ENCODE data around the gene CAPNS1. TPM values are rescaled to one million over a fixed set of nuclear protein-coding genes. Genes with fewer than 3 reads are reported as not detected.

The CAPNS1 gene
- total and polyA plus RNA-seq, 9 of the 15 experiments (the other 6 are each of a cell fraction or from before 2014, with no cell fraction given) = 77.9 to 576 (median 258) TPM

GRCh38 chr19:36115453-36116343, 24.2 kb upstream of the CAPNS1 start, which contains the start of gene TBCB (continued):
- TF ChIP-seq, protein P1, sequence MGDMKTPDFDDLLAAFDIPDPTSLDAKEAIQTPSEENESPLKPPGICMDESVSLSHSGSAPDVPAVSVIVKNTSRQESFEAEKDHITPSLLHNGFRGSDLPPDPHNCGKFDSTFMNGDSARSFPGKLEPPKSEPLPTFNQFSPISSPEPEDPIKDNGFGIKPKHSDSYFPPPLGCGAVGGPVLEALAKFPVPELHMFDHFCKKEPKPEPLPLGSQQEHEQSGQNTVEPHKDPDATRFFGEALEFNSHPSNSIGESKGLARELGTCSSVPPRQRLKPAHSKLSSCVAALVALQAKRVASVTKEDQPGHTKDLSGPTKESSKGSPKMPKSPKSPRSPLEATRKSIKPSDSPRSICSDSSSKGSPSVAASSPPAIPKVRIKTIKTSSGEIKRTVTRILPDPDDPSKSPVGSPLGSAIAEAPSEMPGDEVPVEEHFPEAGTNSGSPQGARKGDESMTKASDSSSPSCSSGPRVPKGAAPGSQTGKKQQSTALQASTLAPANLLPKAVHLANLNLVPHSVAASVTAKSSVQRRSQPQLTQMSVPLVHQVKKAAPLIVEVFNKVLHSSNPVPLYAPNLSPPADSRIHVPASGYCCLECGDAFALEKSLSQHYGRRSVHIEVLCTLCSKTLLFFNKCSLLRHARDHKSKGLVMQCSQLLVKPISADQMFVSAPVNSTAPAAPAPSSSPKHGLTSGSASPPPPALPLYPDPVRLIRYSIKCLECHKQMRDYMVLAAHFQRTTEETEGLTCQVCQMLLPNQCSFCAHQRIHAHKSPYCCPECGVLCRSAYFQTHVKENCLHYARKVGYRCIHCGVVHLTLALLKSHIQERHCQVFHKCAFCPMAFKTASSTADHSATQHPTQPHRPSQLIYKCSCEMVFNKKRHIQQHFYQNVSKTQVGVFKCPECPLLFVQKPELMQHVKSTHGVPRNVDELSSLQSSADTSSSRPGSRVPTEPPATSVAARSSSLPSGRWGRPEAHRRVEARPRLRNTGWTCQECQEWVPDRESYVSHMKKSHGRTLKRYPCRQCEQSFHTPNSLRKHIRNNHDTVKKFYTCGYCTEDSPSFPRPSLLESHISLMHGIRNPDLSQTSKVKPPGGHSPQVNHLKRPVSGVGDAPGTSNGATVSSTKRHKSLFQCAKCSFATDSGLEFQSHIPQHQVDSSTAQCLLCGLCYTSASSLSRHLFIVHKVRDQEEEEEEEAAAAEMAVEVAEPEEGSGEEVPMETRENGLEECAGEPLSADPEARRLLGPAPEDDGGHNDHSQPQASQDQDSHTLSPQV (IDR thresholded peaks at IDR 0.05) = no peak
- peak; percentile 54 for TF ChIP-seq GABPA (tag; conservative IDR thresholded peaks at IDR 0.05; ENCODE audit: low read depth)
- TF ChIP-seq ZNF274 (IDR thresholded peaks at IDR 0.05; ENCODE audit: borderline replicate concordance, low read depth, low read length) = no peak
- TF ChIP-seq MIER1 (IDR thresholded peaks at IDR 0.05; ENCODE audit: low read depth) = no peak
- no peak for TF ChIP-seq IRF2 (CRISPR knock-in tag; IDR thresholded peaks at IDR 0.05)
- TF ChIP-seq SAP30 (IDR thresholded peaks at IDR 0.05; ENCODE audit: borderline replicate concordance, insufficient read depth, low read depth, low read length, poor library complexity, severe bottlenecking) = no peak
- no peak for TF ChIP-seq STAG1 (CRISPR knock-in tag; IDR thresholded peaks at IDR 0.05; ENCODE audit: borderline replicate concordance)
- 0 out of 2 replicates have a peak, but pooled peaks have one; percentile 16 for TF ChIP-seq POLR2A (conservative IDR thresholded peaks at IDR 0.05)
- TF ChIP-seq NR2C1 (IDR thresholded peaks at IDR 0.05) = no peak
- no peak for TF ChIP-seq NR2C1 (tag; IDR thresholded peaks at IDR 0.05)
- peak; percentile 56 for TF ChIP-seq SUPT5H (IDR thresholded peaks at IDR 0.05)
- TF ChIP-seq MTA2 (IDR thresholded peaks at IDR 0.05; ENCODE audit: low read depth) = no peak
- TF ChIP-seq CREM (IDR thresholded peaks at IDR 0.05; ENCODE audit: low read depth) = peak; percentile 73
- no peak for TF ChIP-seq ZNF347 (CRISPR knock-in tag; IDR thresholded peaks at IDR 0.05; ENCODE audit: low read depth)
- TF ChIP-seq ZFX (CRISPR knock-in tag; IDR thresholded peaks at IDR 0.05) = 0 out of 2 replicates have a peak, but pooled peaks have one; percentile 10
- no peak for TF ChIP-seq MAZ (CRISPR knock-in tag; conservative IDR thresholded peaks at IDR 0.05 in 1 of 2, IDR thresholded peaks at IDR 0.05 in 1 of 2)
- no peak for TF ChIP-seq STAT5B (CRISPR knock-in tag; IDR thresholded peaks at IDR 0.05)
- TF ChIP-seq SLC30A9 (CRISPR knock-in tag; IDR thresholded peaks at IDR 0.05) = no peak
- no peak for TF ChIP-seq CTCF (IDR thresholded peaks at IDR 0.05 in 2 of 3, conservative IDR thresholded peaks at IDR 0.05 in 1 of 3; ENCODE audit: insufficient read depth in 2 of 3, low read depth in 1 of 3, low read length in 3 of 3)
- 0 out of 4 replicates have a peak, but pooled peaks of 1 of the 2 experiments have one; percentile 17 for TF ChIP-seq SRF (CRISPR knock-in tag; IDR thresholded peaks at IDR 0.05)
- TF ChIP-seq YY1 (IDR thresholded peaks at IDR 0.05; ENCODE audit: borderline replicate concordance in 1 of 3, control insufficient read depth in 1 of 3, extremely low read depth in 1 of 3, insufficient read depth in 3 of 3, insufficient read length in 1 of 3, insufficient replicate concordance in 2 of 3, low read depth in 1 of 3, low read length in 2 of 3) = peak in 2 of 3 experiments; percentile 78 to 84
- TF ChIP-seq ZNF780A (CRISPR knock-in tag; IDR thresholded peaks at IDR 0.05) = no peak

All from K562 (cell line).